ENCODE results near the gene DIP2C. TPM values are rescaled to one million over a fixed set of nuclear protein-coding genes. Genes with fewer than 3 reads are reported as not detected.
"Not testable (repeated sequence)": the region's sequence is repeated elsewhere in the genome, so short reads cannot be mapped to it uniquely, and the experiment has no call there.

The DIP2C gene
- polyA plus RNA-seq, 1 donor from 2014 or later, result 1.4 TPM

GRCh38 chr10:349081-349480, 340.4 kb downstream of the DIP2C start:
- Mint-ChIP-seq H3K4me3 (no peak overlapping the region), H3K9me3 (no peaks in the 10 kb centered on the region), H3K36me3 (no peaks in the 10 kb centered on the region), H3K4me1 (no peaks in the 10 kb centered on the region), H3K27me3 (no peaks in the 10 kb centered on the region), H3K27ac (no peak overlapping the region)

GRCh38 chr10:348456-348855, 341.0 kb downstream of the DIP2C start:
- no peaks in the 10 kb centered on the region for H3K9me3 Mint-ChIP-seq
- no peak overlapping the region for H3K27ac Mint-ChIP-seq
- H3K36me3 Mint-ChIP-seq, result no peaks in the 10 kb centered on the region
- no peak overlapping the region for H3K4me3 Mint-ChIP-seq
- no peaks in the 10 kb centered on the region for H3K4me1 Mint-ChIP-seq
- H3K27me3 Mint-ChIP-seq, result no peaks in the 10 kb centered on the region

- H3K4me1 Mint-ChIP-seq, H3K27ac Mint-ChIP-seq, H3K36me3 Mint-ChIP-seq, H3K27me3 Mint-ChIP-seq, H3K4me3 Mint-ChIP-seq, H3K9me3 Mint-ChIP-seq: not testable (repeated sequence)
Observed at GRCh38 chr10:347774-348173, 341.7 kb downstream of the DIP2C start.

DNA sequence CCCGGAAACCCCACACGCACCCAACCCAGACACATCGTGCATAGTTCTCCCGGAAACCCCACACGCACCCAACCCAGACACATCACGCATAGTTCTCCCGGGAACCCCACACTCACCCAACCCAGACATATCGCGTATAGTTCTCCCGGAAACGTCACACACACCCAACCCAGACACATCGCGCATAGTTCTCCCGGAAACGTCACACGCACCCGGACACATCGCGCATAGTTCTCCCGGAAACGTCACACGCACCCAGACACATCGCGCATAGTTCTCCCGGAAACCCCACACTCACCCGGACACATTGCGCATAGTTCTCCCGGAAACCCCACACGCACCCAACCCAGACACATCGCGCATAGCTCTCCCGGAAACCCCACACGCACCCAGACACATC, 342.3 kb downstream of the DIP2C start:
- H3K36me3 Mint-ChIP-seq, H3K9me3 Mint-ChIP-seq, H3K27me3 Mint-ChIP-seq, H3K27ac Mint-ChIP-seq, H3K4me1 Mint-ChIP-seq, H3K4me3 Mint-ChIP-seq: not testable (repeated sequence)

- Mint-ChIP-seq H3K27ac (no peak overlapping the region), H3K36me3 (no peaks in the 10 kb centered on the region)
Observed at GRCh38 chr10:344582-345200, 344.8 kb downstream of the DIP2C start.

DNA sequence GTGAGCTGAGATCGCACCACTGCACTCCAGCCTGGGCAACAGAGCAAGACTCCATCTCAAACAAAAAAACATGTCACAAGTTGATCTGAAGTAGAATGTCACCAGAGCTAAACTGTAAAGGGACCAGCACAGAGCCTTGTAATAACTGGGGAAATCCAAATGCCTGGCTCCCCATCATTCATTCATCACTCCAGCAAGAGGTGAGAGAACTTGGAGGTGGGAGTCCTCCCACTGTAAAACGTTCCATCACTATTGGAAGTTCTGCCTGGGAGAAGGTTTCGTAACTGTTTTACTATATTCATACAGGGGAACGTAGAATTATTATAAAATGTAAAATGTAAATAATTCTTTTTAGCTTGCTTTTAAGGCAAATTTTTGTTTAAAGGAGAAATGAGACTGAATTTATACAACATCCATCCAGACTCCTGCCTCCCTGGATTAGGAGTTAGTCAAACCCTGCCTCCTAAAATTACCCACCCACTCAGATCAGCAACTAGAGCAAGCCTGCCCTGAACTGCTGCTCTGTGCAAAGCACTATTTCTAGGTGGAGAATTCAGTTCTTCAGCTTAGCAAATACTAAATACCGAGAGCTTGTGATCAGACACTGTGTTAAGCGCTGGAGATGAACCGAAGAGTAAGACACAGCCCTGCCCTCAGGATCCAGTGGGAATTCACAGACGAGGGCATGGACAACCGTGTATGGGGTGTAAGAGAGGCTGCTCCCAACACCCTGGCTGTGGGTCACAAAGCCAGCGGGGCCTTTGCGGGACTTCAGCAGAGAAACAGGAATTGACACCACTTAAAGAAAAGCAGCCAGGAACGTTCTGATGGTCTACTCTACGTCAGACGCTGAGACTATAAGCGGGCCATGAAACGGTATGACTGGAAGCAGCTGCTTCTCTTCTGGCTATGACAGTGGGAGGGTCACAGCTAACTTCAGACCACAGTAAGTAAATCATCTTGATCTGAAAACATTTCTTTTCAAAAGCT, 345.9 kb downstream of the DIP2C start:
- Mint-ChIP-seq H3K27me3 (peaks cover 2% of the 10 kb centered on the region), H3K9me3 (no peaks in the 10 kb centered on the region), H3K36me3 (no peaks in the 10 kb centered on the region), H3K27ac (no peak overlapping the region), H3K4me3 (no peak overlapping the region), H3K4me1 (peaks cover 0 to 3% (median 1%) of the 10 kb centered on the region in 3 donors)

More at GRCh38 chr10:344582-345200, 344.8 kb downstream of the DIP2C start:
- Mint-ChIP-seq H3K27me3 (peaks cover 2% of the 10 kb centered on the region), H3K4me1 (peaks cover 0 to 3% (median 0%) of the 10 kb centered on the region in 3 donors), H3K9me3 (no peaks in the 10 kb centered on the region), H3K4me3 (peak overlapping the region in 1 of 4 donors; percentile 39)

DNA sequence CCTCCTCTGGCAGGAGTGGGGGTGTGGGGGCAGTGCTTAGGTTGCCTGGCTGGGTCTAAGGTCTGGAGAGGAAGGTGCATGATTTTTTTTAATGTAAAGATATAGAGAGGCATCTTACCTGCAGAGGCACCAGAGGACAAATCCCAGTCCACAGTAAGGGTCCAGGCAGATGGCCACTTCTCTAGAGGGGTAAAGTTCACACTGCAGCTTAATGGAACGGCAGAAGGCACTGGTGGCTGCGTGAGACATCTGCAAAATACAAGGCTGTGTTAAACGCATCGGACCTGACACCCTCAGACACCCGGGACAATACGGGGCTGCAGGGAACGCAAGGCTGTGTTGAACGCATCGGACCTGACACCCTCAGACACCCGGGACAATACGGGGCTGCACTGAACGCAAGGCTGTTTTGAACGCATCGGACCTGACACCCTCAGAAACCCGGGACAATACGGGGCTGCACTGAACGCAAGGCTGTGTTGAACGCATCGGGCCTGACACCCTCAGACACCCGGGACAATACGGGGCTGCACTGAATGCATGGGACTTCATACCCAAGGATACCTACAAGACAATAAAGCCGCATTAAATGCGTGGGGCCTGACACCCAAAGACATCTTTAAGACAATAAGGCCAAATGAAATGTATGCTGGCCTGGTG, 348.3 kb downstream of the DIP2C start:
- no peaks in the 10 kb centered on the region for H3K9me3 Mint-ChIP-seq
- no peak overlapping the region for H3K27ac Mint-ChIP-seq
- H3K36me3 Mint-ChIP-seq, result no peaks in the 10 kb centered on the region
- H3K27me3 Mint-ChIP-seq, result peaks cover 2% of the 10 kb centered on the region
- peaks cover 0 to 4% (median 4%) of the 10 kb centered on the region in 3 donors for H3K4me1 Mint-ChIP-seq
- no peak overlapping the region for H3K4me3 Mint-ChIP-seq

GRCh38 chr10:340646-341045, 348.8 kb downstream of the DIP2C start:
- peaks cover 2% of the 10 kb centered on the region for H3K27me3 Mint-ChIP-seq
- H3K4me1 Mint-ChIP-seq, result peaks cover 0 to 6% (median 4%) of the 10 kb centered on the region in 3 donors
- no peak overlapping the region for H3K4me3 Mint-ChIP-seq
- H3K36me3 Mint-ChIP-seq, result no peaks in the 10 kb centered on the region
- no peak overlapping the region for H3K27ac Mint-ChIP-seq
- no peaks in the 10 kb centered on the region for H3K9me3 Mint-ChIP-seq

GRCh38 chr10:339038-339391, 350.5 kb downstream of the DIP2C start:
- Mint-ChIP-seq H3K27me3 (peaks cover 2% of the 10 kb centered on the region), H3K4me3 (peak overlapping the region in 1 of 4 donors; percentile 52), H3K36me3 (no peaks in the 10 kb centered on the region), H3K9me3 (no peaks in the 10 kb centered on the region), H3K27ac (no peak overlapping the region), H3K4me1 (peaks cover 0 to 8% (median 4%) of the 10 kb centered on the region in 3 donors)

GRCh38 chr10:338171-339037, 351.1 kb downstream of the DIP2C start:
- Mint-ChIP-seq H3K4me3 (peak overlapping the region in 2 of 4 donors; percentile 7 to 52), H3K27me3 (peaks cover 2% of the 10 kb centered on the region), H3K4me1 (peaks cover 5 to 13% (median 9%) of the 10 kb centered on the region in 3 donors), H3K36me3 (no peaks in the 10 kb centered on the region), H3K27ac (no peak overlapping the region), H3K9me3 (no peaks in the 10 kb centered on the region)

DNA sequence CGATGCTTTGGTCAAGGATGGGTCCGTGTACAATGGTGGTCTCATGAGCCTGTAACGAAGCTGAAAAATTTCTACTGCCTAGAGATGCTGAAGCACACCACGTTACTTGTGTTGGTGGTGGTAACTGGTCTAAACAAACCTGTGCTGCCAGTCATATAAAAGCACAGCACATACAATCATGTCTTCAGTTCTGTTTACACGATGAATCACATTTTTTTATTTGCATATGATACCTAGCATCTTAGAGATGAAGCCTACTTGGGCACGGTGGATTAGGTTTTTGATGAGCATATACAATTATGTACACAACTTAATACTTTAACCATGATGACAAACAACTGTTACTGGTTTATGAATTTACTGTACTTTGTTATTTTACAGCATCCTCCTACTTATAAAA, 353.2 kb downstream of the DIP2C start:
- Mint-ChIP-seq H3K27ac (no peak overlapping the region), H3K4me3 (peak overlapping the region in 1 of 4 donors; percentile 49), H3K27me3 (no peaks in the 10 kb centered on the region), H3K9me3 (no peaks in the 10 kb centered on the region), H3K36me3 (no peaks in the 10 kb centered on the region), H3K4me1 (peaks cover 12 to 27% (median 20%) of the 10 kb centered on the region in 3 donors)

DNA sequence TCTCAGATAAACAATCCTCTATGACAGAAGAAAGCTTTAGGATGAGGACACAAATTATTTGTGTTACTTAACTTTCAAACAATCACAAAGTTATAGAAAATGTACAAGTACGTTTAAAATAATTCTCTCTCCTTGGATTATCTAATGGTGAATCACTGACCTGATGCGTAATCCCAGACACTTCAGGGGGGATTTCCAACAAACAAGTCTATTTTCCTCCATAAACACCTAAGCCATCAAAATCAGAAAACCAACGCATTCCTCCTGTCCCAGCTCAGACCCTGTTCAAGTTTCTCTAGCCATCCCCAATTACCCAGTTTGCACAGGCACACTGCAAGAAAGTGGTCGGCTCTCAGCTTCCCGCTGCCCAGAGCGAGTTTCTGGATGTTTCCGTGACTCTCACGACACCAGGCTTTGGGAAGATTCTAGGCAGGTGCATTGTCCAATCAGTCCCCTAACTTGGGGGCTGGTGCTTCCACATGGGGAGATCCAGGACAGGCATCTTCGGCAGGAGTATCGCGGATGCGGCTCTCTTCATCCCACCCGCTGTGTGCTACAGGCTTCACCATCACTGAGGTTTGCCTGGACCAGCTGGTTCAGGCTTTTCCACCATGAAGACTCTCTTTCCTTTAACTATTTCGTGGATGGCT, 354.2 kb downstream of the DIP2C start:
- Mint-ChIP-seq H3K9me3 (no peaks in the 10 kb centered on the region), H3K36me3 (no peaks in the 10 kb centered on the region), H3K27ac (no peak overlapping the region), H3K4me1 (peaks cover 13 to 28% (median 20%) of the 10 kb centered on the region in 3 donors), H3K27me3 (no peaks in the 10 kb centered on the region), H3K4me3 (no peak overlapping the region)

GRCh38 chr10:331186-331585, 358.3 kb downstream of the DIP2C start:
- Mint-ChIP-seq H3K4me3 (no peak overlapping the region), H3K27me3 (no peaks in the 10 kb centered on the region), H3K9me3 (no peaks in the 10 kb centered on the region), H3K27ac (no peak overlapping the region), H3K4me1 (peaks cover 19 to 33% (median 21%) of the 10 kb centered on the region in 3 donors), H3K36me3 (no peaks in the 10 kb centered on the region)

Data from IgD-negative memory B cell (primary cell).